ENCODE data around the gene IGSF8.

The IGSF8 gene, protein sequence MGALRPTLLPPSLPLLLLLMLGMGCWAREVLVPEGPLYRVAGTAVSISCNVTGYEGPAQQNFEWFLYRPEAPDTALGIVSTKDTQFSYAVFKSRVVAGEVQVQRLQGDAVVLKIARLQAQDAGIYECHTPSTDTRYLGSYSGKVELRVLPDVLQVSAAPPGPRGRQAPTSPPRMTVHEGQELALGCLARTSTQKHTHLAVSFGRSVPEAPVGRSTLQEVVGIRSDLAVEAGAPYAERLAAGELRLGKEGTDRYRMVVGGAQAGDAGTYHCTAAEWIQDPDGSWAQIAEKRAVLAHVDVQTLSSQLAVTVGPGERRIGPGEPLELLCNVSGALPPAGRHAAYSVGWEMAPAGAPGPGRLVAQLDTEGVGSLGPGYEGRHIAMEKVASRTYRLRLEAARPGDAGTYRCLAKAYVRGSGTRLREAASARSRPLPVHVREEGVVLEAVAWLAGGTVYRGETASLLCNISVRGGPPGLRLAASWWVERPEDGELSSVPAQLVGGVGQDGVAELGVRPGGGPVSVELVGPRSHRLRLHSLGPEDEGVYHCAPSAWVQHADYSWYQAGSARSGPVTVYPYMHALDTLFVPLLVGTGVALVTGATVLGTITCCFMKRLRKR
- 13.6 to 88.5 (median 25.7) reads per million in 17 experiments for total RNA-seq

DNA sequence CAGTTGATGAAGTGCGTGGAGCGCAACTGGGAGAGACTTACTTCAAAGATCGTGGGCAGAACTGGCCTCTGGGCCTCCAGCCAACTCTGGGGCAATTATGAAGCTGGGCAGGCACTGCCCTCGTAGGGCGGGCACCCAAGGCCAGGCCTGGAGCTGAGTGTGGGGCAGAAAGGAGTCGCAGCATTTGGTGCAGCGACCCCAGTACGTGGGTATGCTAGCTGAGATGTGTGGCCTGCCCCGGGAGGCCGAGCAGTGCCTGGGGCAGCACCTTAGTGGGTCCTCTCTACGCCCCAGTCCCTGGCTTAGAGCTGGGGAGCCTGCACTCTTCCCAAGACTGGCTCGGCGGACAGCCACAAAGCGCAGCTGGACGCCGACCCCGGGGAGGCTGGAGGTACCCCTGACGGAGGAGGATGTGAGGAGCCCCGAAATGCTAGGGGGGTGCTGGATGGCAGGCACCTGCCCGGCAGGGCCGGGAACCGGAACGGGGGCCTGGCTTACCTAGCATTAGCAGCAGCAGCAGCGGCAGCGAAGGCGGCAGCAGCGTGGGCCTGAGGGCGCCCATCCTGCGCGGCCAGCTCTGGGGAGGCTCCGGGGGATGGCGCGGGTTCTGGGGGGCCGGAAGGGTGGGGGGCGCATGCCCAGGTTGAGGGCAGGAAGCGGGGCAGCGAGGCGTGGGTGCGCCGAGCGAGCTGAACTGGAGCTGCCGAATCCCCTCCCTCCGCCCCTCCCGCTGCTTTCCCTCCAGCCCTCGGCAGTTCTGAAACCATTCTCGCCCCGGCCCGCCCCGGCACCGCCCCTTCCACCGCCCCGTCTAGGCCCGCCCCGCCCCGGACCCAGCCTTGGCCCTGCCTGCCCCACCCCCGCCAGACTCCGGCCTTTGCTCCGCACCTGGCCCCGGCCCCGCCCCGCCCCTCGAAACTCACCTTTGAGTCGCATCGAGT, at the start of gene IGSF8:
TSS of gene IGSF8 (minus strand) at position 709 of the 941 bp plus-strand sequence. CDS start at position 562, 147 bp downstream.
- DNase-seq, result peak; percentile 76 to 93 (median 88)

DNA sequence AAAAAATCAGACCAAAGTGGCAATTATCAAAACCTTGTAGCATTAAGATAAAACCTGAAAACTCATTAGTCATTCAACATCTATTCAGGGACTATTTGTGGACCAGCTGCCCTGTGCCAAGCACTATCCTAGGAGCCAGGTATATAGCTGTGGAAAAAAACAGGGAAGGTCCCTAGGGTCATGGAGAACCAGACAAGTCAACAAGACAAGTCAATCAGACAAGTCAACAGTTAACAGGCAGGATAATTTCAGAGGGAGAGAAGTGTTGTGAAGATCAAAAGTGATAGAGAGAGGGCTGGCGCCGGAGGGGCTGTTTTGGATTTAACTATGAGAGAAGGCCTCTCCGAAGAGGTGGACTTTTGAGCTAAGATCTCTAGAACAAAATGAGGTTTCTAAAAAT, 49.7 kb upstream of the IGSF8 start:
- DNase-seq, result no peak

DNA sequence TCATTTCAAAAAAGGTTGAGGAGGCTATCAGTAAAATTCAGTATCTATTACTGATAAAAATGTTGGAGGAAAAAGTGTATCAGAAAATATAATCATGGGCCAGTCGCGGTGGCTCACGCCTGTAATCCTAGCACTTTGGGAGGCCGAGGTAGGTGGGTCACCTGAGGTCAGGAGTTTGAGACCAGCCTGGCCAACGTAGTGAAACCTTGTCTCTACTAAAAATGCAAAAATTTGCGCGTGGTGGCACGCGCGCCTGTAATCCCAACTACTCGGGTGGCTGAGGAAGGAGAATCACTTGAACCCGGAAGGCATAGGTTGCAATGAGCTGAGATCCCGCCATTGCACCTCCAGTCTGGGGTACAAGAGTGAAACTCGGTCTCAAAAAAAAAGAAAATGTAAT, 47.7 kb upstream of the IGSF8 start:
- no peak for DNase-seq

DNA sequence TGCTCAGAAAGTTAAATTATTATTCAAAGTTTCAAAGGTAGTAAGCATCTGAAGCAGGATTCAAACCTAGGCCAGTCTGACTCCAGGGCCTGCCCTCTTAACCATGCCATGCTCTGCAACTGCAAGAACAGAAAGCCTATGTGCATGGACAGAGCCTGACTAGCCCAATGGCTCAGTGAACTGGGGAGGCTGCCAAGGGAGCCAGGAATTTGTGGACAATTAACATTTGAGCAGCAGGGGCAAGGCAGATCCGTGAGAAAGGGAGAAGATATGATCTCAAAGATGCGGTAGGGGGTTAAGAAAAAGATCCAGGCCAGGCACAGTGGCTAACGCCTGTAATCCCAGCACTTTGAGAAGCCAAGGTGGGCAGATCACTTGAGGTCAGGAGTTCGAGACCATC, 46.5 kb upstream of the IGSF8 start:
- no peak for DNase-seq

DNA sequence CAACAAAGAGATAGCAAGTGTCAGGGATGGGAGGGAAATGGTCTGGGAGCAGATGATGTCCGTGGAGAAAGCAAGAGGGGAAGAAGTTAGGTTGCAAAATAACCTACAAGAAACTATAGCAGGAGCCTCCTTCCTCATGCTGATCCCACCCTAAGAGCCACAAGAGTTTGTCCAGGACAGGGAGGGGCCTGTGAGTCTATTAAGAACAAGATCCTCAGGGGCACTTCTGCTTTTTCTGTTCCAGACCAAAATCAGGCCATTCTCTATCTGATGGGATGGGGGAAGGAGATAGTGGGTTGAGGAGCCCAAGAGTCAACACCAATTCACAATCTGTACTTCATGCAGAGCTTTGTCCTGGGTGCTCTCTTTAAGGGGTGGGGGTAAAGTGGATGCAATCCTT, 45.3 kb upstream of the IGSF8 start:
- peak; percentile 65 to 84 (median 80) for DNase-seq

DNA sequence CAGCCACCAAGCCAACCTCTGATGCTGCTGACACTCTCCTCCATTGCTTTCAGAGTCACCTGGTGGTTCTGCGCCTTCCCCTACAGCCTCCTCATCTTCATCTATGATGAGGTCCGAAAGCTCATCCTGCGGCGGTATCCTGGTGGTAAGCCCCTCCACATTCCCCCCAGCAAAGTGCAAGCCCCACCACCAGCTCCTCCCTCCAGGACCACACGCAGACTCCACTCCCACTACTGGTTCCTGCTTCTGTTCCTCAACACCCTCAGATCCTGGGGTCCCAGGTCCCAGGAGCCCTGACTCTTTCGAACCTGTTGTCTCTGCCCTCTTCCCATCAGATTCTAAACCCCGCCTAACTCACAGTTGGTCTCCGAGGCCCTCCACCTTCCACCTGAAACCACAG, 41.4 kb upstream of the IGSF8 start:
- DNase-seq, result no peak

DNA sequence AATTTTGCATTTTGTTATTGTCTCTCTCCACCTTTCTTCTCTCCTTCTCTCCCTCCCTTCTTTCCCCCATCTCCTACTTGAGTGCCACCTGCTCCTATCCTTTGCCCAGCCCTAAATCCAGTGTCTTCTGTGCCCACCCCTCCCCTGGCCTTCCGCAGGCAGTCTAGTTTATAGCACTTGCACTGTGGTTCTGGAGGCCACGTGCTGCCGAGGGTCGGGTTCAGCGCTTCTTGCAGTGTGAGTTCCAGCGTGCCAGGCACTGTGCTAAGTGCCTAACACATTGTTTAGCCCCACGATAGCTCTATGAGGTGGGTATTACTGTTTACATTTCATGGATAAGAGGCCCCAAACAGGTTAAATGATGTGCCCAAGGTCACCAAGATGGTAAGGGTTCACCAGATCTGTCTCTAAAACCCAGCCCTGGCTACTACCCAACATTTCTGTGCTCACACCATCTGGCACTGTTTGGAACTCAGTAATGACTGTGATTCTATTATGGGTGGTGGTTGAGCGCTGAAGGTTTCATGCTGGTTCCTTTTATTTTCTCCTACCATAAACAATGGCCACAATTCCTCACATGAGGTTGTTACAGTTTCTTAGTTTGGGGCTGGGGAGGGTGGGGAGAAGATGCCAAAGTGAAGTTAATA, 38.9 kb upstream of the IGSF8 start:
- DNase-seq, result no peak

DNA sequence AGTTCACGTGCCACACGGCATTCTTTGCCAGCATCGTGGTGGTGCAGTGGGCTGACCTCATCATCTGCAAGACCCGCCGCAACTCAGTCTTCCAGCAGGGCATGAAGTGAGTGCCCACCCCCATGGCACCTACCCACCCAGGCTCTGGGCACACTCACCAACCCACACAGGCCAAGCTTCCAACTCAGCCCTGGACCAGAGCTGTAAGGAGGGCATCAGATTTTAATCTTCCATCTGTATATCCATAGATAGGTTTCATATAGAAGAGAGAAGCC, 38.4 kb upstream of the IGSF8 start:
- DNase-seq, result no peak

DNA sequence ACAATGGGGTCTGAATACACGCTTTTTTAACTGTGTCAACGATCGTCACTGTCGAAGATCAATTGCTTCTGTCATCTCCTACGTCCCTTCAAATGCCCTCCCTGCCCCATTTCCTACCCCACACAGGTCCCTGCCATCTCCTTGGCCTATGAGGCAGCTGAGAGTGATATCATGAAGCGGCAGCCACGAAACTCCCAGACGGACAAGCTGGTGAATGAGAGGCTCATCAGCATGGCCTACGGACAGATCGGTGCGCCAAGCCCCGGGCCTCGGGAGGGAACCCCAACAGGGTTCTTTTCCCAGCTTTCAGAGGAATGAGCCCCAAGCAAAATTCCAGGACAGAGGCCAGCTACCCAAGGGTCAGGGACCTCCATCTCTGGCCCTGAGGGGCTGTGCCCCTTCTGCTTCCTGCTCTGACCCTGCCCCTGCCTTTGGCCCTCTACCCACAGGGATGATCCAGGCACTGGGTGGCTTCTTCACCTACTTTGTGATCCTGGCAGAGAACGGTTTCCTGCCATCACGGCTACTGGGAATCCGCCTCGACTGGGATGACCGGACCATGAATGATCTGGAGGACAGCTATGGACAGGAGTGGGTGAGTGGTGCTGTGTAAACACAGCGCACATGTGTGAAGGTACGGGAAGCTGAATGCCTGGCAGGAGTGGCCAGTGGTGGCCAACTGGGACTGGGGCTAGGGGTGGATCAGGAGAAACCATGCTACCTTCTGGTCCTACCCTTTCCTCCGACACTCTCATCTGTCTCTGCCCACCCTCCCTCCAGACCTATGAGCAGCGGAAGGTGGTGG, 37.9 kb upstream of the IGSF8 start:
- DNase-seq, result no peak

DNA sequence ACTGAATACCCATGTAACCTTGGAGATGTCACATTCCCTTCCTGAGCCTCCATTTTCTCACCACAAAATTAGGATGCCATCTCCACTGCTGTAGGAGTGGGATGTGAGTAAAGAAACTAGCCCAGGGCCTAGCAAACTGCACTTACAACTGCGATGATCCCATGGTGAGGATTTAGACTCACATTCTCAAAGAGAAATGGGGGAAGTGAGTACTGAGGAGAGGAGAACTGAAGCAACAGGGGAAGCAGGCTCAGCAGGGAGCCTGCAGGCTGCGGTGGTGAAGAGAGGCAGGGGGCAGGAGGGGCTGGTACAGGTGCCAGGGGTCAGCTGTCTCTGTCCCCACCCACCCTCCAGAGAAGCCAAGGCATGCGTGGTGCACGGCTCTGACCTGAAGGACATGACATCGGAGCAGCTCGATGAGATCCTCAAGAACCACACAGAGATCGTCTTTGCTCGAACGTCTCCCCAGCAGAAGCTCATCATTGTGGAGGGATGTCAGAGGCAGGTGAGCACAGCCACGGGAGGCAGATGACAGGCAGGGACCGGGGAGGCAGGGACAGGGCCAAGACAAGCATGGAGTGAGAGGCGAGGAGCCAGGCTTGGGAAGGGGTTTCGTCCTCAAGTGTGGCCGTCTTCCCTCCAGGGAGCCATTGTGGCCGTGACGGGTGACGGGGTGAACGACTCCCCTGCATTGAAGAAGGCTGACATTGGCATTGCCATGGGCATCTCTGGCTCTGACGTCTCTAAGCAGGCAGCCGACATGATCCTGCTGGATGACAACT, 36.6 kb upstream of the IGSF8 start:
- DNase-seq, result peak; percentile 37 to 66 (median 56)

DNA sequence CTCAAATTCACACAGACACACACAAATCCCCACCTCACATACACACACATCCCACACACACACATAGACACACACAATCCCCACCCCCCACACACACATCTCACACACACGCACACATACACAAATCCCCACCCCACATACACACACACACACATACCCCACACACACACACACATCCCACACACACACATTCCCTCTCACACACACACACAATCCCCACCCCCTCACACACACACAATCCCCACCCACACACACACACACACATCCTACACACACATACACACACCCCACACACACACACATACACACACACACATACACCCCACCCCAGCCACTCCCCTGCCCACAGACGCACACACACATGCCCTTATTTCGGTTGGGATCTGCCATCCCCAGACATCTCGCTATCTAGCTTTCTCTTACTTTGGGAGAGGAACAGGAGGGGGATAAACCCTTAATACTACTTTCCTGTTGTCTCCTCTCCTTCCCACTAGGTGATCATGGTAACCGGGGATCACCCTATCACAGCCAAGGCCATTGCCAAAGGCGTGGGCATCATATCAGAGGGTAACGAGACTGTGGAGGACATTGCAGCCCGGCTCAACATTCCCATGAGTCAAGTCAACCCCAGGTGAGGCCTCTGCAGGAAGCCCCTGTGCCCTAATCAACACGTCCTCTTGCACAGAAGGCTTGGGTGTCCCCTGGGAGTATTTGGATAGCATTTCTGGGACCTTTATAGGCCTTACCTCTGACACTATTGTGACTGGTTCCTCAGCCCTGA, 35.8 kb upstream of the IGSF8 start:
- DNase-seq, result no peak

DNA sequence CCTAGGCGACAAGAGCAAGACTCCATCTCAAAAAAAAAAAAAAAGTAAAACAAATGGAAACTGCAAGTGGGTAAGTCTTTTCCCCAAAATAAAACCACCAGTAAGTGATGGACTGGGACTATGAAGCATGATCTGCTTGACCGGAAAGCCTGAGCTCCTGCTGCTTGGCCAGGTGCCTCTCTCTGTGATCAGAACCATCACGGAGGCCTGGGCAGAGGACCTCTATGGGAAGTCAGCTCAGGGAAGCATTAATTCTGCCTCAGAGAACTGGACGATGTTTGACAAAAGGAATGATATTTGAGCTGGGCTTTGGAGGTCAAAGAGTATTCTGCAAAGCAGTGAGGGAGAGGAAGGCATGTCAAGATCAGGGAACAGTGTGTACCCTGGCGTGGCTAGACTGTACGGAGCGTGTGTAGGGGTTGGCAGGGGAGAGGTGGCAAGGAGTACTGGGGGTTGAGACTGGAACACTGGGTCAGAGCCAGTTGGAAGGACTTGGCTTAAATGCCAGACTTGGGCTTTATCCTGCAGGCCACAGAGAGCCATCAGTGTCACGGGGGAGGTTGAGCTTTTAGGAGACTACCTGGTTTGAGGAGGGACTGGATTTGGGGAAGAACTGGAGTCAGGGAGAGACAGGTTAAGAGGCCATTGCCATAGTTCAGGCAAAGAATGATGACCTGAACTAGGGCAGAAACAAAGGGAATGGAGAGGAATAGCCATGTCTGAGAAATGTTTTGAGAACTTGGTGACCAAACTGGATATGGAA, 33.6 kb upstream of the IGSF8 start:
- no peak for DNase-seq

DNA sequence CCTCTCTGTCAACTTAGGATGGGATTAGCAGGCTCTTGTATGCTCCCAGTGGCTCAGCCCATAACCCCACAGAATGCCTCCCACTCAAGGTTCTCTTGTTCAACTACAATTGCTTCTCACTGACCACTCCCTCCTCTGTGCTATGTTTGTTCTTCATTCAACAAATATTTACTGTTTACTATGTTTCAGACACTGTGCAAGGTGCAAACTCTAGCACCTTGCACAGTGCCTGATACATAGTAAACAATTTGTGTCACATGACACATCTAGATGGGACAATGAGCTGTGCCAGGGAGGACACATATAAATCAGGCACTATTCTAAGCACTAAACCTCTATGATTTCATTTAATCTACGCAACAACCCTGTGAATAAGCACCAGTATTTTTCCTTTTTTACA, 32.5 kb upstream of the IGSF8 start:
- DNase-seq, result no peak

DNA sequence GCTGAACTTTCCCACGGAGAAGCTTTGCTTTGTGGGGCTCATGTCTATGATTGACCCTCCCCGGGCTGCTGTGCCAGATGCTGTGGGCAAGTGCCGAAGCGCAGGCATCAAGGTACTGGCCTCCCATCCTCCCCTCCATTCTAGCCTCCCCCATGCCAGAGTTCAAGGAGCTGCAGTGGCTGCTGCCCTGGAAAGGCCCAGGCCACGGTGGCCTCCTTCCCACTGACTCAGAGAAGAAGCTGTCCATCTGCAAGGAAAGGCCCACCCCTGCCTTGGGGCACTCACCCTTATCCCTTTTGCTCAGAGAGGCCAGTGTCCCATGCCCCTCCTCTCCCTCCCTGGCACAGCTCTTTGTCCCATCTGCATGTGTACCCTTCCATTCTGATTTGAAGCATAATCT, 32.1 kb upstream of the IGSF8 start:
- no peak for DNase-seq

DNA sequence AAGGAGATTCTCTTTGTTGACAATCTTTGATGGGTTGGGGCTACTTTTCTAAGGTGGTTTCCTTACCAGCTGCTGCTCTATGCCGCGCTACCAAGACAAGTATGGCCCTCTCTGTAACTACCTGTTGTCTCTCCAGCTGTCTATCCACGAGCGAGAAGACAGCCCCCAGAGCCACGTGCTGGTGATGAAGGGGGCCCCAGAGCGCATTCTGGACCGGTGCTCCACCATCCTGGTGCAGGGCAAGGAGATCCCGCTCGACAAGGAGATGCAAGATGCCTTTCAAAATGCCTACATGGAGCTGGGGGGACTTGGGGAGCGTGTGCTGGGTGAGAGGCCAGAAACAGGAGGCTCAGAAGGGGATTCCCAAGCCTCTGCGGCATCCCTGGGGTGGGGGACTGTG, 31.5 kb upstream of the IGSF8 start:
- no peak for DNase-seq

DNA sequence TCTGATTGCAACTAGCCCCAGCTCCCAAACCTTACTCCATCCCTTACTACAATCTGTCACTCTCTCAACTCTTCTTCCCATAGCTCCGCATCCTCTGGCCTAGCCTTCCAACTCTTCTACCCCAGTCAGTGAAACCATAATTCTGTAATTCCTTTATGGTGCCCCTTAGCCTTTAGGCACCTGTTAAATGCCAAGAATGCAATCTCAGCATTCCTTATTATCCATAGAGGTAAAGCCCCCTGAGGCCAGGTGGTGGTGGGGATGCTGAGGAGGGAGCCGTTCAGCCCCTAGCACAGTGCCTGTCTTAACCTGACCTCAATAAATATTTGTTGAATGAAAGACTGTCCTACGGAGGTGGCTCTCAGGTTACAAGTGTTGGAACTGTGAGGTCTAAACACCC, 31.1 kb upstream of the IGSF8 start:
- no peak for DNase-seq

DNA sequence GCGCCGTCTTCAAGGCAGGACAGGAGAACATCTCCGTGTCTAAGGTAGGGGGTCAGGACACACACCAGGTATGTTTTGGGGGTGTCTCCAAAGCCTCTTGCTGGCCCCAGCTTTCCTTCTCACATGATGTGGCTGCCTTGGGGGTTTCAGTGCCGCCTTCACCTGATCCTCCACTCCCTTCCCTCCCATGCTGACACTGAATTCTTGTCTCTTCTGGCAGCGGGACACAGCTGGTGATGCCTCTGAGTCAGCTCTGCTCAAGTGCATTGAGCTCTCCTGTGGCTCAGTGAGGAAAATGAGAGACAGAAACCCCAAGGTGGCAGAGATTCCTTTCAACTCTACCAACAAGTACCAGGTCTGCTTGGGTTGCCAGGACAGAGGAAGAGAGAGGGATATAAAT, 30.6 kb upstream of the IGSF8 start:
- DNase-seq, result no peak

DNA sequence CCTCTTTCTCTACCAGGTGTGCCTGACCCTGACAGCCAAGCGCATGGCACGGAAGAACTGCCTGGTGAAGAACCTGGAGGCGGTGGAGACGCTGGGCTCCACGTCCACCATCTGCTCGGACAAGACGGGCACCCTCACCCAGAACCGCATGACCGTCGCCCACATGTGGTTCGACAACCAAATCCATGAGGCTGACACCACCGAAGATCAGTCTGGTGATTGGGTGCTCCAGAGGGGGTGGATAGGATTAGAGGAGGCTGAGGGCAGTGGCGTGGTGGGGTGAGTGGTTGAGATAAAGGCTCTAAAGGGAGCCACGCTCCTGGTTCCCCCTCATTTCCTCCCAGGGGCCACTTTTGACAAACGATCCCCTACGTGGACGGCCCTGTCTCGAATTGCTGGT, 30.2 kb upstream of the IGSF8 start:
- DNase-seq, result no peak

DNA sequence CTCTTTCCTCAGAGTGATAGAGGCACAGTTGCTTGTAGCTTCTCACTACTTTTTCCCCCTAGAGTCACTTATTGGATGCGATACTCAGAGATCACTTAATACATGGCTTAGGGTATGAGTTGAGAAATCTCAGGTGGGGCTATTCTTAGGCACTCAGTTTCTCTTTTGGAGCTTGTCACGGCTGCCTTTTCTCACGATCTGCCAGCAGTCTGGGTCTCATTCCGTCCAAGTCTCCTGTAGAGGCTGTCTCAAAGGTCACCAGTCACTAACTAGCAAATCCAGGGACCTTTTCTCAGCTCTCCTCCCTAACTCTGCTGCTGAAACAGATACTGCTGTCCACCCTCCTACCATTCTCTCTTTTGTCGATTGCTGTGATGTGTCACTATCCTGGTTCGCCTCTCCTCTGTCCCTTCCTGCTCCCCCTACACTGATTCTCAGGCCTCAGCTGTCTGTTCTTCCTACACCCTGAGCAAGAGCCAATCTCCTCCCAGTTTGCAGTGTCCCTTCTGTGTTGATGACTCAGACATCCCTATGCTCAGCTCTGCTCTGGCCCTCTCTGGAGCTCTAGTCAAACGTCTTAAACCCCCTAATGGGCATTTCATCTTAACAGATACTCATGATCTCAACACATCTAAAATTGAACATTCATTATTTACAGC, 29.6 kb upstream of the IGSF8 start:
- peak; percentile 33 to 76 (median 54) for DNase-seq
